OCI-LY7 (cell line): ENCODE data around the gene PASD1.

ENCODE experiments used
- EZH2phosphoT487 ChIP-seq: fragments of 200-600 bp; sonication (generic); IDR thresholded peaks from 2 replicates; pipeline ENCODE4 v1.6.1; 2018; ENCODE audit warnings: low read depth, borderline replicate concordance, mild to moderate bottlenecking, mixed run types, antibody characterized with exemption, low read length, moderate library complexity, mixed read lengths
- TF ChIP-seq, protein P1 (sequence below): fragments of 200-600 bp; sonication (generic); conservative IDR thresholded peaks from 2 replicates; pipeline ENCODE4 v1.5.1; 2014; ENCODE audit warnings: mild to moderate bottlenecking, antibody characterized with exemption, low read length, moderate library complexity, mixed read lengths

DNA sequence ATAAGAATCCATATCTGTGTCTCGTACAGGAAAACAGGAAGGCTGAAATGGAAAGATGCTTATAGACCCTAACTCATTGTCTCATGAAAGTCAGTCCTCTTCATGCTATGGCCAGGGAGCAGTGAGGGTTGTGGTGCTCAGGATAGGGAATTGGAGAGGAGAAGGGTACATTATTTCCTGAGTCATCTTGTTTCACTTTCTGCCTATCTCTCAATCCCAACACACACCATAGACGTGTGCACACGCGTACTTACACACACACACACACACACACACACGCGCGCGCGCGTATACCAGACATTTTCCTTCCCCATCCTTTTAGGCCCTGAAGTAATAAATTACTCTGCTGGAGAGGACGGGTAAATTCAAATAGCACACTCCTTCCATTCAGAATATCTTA, 78.1 kb downstream of the PASD1 start:
- TF ChIP-seq, protein P1, sequence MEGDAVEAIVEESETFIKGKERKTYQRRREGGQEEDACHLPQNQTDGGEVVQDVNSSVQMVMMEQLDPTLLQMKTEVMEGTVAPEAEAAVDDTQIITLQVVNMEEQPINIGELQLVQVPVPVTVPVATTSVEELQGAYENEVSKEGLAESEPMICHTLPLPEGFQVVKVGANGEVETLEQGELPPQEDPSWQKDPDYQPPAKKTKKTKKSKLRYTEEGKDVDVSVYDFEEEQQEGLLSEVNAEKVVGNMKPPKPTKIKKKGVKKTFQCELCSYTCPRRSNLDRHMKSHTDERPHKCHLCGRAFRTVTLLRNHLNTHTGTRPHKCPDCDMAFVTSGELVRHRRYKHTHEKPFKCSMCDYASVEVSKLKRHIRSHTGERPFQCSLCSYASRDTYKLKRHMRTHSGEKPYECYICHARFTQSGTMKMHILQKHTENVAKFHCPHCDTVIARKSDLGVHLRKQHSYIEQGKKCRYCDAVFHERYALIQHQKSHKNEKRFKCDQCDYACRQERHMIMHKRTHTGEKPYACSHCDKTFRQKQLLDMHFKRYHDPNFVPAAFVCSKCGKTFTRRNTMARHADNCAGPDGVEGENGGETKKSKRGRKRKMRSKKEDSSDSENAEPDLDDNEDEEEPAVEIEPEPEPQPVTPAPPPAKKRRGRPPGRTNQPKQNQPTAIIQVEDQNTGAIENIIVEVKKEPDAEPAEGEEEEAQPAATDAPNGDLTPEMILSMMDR: no peak
- TF ChIP-seq EZH2phosphoT487: no peak
